NCI-H748 treated with DMSO at 0.1 percent for 48 hours (cell line): ENCODE results near the gene DZIP1.

Experiments used
- DNase-seq: peaks from one replicate; lab custom pipeline; 2025; lab: John Stamatoyannopoulos, UW

DZIP1 gene

GRCh38 chr13:95544293-95544692 is 100.2 kb downstream of the DZIP1 start:
- no peak for DNase-seq

DNA sequence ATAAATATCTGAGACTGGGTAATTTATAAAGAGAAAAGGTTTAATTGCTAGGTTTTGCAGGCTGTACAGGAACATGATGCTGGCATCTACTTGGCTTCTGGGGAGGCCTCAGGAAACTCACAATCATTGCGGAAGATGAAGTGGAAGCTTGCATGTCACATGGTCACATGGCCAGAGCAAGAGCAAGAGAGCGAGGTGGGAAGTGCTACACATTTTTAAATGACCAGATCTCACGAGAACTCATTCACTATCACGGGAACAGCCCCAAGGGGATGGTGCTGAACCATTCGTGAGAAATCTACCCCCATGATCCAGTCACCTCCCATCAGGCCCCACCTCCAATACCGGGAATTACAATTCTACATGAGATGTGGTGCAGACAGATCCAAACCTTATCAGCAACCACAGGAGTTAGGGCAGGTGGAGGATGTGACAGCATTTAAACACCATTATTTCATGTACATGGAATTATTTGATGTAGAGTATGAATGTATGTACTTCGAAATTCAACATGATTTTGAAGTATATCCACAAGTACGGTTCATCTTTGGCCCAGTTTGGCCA is 102.5 kb downstream of the DZIP1 start:
- no peak for DNase-seq

DNA sequence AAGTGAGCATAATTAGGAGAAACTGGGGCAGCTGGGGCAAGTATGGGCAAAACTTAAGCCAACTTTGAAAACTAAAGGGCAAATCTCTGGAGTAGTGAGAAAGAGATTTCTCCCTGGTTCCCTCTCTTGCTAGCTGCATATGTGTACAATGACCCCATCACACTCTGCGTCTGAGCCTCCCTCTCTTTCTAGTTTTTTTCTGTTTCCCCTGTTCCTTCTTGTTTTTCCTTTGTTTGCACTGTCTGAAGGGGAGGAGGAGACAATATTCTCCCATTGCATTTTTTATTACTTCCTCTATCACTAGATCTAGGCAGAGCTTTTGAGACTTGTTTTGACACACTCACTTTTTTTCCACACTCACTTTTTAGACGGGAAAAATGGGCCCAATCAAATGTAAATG is 103.2 kb downstream of the DZIP1 start:
- no peak for DNase-seq

DNA sequence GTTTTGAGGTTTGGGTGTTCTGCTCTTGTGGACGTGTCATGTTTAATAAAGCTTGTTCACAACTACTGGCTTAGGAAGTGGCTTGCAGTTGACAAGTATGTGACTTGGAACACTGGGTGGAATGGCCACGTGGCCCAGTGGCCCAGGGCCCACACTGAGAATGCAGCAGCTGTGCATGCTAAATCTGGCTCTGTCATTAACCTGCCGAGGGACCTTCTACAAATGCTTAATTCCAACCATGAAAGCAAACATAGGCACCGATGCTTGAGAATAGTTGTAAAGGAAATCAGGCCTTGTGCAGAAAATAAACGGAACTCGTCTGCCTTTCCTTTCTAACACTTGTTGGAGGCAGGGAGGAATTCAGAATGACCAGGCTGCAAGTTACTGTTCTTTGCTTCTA is 103.6 kb downstream of the DZIP1 start:
- DNase-seq, result no peak

- DNase-seq, result peak; percentile 52
Measured at GRCh38 chr13:95536632-95537241, 107.8 kb downstream of the DZIP1 start.

DNA sequence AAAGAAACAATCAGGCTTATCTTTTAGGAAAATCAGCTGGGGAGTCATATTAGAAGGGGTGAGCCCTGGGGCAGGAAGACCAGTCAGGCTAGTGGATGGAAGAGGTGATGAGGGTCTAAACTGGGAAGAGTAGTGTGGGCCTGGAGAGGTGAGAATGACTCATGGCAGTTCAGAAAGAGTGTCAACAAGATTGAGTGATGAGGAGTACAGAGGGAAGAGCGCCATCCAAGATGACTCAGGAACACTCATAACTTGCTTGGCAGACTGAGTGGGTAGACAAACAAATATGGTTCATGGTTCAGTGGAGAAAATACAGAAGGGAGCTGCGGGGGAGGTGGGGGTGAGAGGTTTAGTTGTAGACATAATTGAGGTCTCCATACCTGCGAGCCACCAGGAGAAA is 109.3 kb downstream of the DZIP1 start:
- DNase-seq, result no peak

- no peak for DNase-seq
Measured at GRCh38 chr13:95533545-95534160, 110.9 kb downstream of the DZIP1 start.

- peak; percentile 23 for DNase-seq
Measured at GRCh38 chr13:95530178-95530577, 114.3 kb downstream of the DZIP1 start.
